GM18526 (cell line): ENCODE measurements around the gene IMMP2L.

Experiments
- POLR2A ChIP-seq: IDR thresholded peaks from 3 replicates; pipeline ENCODE4 v1.6.1; 2011; ENCODE audit not compliant: insufficient read length; ENCODE audit errors: extremely low read depth

The IMMP2L gene

GRCh38 chr7:111088328-111088727, 474.0 kb downstream of the IMMP2L start:
- TF ChIP-seq POLR2A = no peak

- TF ChIP-seq POLR2A = no peak
Observed at GRCh38 chr7:111086532-111086931, 475.8 kb downstream of the IMMP2L start.

GRCh38 chr7:111085356-111085755, 476.9 kb downstream of the IMMP2L start:
- no peak for TF ChIP-seq POLR2A

GRCh38 chr7:111083413-111083812, 478.9 kb downstream of the IMMP2L start:
- TF ChIP-seq POLR2A = no peak

- no peak for TF ChIP-seq POLR2A
Observed at GRCh38 chr7:111082351-111082750, 479.9 kb downstream of the IMMP2L start.

GRCh38 chr7:111081546-111082267, 480.6 kb downstream of the IMMP2L start:
- TF ChIP-seq POLR2A = no peak

GRCh38 chr7:111080495-111081105, 481.7 kb downstream of the IMMP2L start:
- TF ChIP-seq POLR2A = no peak

- TF ChIP-seq POLR2A = no peak
Observed at GRCh38 chr7:111077001-111077400, 485.3 kb downstream of the IMMP2L start.

- no peak for TF ChIP-seq POLR2A
Observed at GRCh38 chr7:111076205-111076604, 486.1 kb downstream of the IMMP2L start.

- no peak for TF ChIP-seq POLR2A
Observed at GRCh38 chr7:111075498-111075897, 486.8 kb downstream of the IMMP2L start.

- TF ChIP-seq POLR2A = no peak
Observed at GRCh38 chr7:111074748-111075146, 487.5 kb downstream of the IMMP2L start.

GRCh38 chr7:111074071-111074747, 488.1 kb downstream of the IMMP2L start:
- TF ChIP-seq POLR2A = no peak

- TF ChIP-seq POLR2A = no peak
Observed at GRCh38 chr7:111071556-111071955, 490.7 kb downstream of the IMMP2L start.

GRCh38 chr7:111068618-111069017, 493.7 kb downstream of the IMMP2L start:
- no peak for TF ChIP-seq POLR2A

GRCh38 chr7:111067682-111068081, 494.6 kb downstream of the IMMP2L start:
- TF ChIP-seq POLR2A = no peak

- no peak for TF ChIP-seq POLR2A
Observed at GRCh38 chr7:111067251-111067650, 495.0 kb downstream of the IMMP2L start.
